HG02798 (cell line): ENCODE data around the gene AMIGO2.
A peak's percentile ranks its signal among the peaks of the same experiment; 100 is the strongest.
"Not testable (repeated sequence)": the region's sequence is repeated elsewhere in the genome, so short reads cannot be mapped to it uniquely, and the experiment has no call there.

Experiments
- ATAC-seq: cut with Tn5 transposase; IDR thresholded peaks from one replicate; pipeline ENCODE4 v1.9.1; 2021; ENCODE audit warnings: mild to moderate bottlenecking; ENCODE audit not compliant: unreplicated experiment, poor library complexity

Gene AMIGO2, protein sequence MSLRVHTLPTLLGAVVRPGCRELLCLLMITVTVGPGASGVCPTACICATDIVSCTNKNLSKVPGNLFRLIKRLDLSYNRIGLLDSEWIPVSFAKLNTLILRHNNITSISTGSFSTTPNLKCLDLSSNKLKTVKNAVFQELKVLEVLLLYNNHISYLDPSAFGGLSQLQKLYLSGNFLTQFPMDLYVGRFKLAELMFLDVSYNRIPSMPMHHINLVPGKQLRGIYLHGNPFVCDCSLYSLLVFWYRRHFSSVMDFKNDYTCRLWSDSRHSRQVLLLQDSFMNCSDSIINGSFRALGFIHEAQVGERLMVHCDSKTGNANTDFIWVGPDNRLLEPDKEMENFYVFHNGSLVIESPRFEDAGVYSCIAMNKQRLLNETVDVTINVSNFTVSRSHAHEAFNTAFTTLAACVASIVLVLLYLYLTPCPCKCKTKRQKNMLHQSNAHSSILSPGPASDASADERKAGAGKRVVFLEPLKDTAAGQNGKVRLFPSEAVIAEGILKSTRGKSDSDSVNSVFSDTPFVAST

DNA sequence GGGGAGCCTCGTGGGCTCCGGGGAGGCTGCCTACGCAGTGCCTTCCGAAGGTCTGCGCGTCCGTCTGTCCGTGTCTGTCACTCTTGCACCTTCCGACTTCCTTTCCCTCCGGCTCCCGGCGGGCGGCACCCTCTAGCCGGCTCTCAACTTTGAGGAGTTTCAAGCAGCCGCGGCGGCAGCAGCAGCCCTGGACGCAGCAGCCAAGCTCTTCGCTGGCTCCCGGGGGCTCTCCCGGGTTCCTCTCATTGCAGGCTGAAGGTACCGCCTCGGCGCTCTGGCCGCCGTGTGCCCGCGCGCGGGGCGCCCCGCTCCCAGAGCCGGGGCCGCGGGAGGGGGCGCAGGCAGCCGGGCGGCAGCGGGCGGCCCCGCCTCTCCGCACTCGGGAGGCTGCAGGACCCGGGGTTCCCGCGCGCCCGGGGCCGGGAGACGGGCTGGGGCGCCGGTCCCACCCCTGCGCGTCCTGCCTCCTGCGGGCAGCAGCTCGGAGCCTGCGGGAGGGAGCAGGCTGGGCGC lies at the start of gene AMIGO2, which contains the start of gene PCED1B:
AMIGO2 (minus strand) TSS at position 492 of the 513 bp plus-strand sequence. CDS start 957 bp downstream, outside the sequence.
PCED1B (plus strand) TSS at position 154 of the 513 bp plus-strand sequence. CDS start 155,443 bp downstream, outside the sequence.
- peak; percentile 80 for ATAC-seq

DNA sequence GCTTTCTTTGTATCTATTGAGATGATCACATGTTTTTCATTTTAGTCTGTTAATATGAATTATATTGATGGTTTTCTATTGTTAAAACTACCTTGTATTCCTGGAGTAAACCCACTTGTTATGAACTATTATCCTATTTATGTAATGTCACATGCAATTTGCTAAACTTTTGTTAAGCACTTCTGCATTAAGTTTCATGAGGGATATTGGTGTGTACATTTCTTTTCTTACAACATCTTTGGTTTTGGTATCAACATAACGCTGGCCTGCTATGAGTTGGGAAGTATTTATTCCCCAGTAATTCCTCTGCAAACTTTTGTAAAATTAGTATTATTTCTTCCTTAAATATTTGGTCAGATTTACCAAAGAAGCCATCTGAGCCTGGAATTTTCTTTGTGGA lies 46.5 kb upstream of the AMIGO2 start:
- ATAC-seq: no peak

DNA sequence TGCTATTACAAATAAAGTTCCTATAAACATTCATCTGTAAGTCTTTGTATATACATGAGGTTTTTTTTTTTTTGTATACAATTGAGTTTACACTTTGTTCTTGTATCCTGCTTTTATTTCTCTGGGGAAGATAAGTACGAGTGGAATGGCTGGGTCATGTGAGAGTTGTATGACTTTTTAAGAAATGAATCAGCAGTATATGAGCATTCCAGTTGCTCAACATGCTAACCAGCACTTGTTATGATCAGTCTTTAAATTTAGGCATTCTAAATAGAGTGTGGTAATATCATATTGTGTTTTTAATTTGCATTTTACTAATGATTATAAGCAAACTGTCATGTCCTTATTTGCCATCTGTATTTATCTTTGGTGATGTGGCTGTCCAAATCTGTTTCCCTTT lies 44.7 kb upstream of the AMIGO2 start:
- no peak for ATAC-seq

DNA sequence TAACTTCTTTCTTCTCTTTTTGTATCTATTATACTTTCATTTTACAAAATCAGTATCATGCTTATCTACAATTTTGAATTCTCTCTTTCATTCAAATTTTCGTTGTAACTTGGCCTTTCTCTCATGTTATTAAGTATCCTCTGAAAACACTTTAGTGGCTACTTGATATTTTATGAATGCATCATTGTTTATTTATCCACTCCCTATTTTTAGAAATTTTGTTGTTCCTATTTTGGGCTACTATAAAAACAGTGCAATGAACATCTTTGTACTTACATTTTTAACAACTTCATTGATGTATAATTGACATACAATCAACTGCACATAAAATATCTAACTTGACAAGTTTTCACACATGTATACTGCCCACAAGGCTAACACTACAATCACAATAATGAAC lies 44.0 kb upstream of the AMIGO2 start:
- no peak for ATAC-seq

DNA sequence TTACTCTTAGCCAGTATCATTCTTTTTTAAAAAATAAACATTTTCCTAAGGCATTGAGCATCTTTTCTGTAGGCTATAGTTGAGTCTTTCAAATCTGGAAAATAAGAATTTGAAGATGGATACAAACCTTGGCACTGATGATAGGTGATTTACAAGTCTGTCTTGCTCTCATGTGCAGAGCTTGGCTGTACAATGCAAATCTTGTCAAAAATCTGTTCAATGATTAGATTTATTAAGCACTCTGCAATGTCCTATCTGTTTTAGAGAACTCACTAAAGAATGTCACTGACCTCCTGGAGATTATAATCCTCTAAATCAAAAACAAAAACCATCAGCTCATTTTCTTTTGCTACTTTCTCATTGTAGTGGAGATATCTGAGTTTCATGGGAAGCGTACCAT lies 42.8 kb upstream of the AMIGO2 start:
- ATAC-seq: no peak

DNA sequence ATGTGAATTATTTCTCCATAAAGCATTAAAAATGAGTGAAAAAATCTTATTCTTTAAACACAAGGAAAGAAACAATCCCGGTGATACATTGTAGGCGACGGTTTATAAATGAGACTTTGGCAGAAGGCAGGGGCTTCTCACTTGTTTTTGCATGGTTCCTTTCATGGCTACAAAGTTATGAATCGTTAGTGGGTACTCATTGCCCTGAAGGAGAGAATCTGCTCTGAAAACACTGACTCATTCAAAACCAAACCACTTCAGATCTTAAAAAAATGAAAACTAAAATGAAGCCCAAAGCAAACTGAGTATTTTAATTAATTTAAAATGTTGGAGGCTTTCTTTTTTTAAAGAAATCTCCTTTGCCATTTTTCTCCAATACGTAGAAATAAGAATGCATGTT lies 41.4 kb upstream of the AMIGO2 start:
- no peak for ATAC-seq

DNA sequence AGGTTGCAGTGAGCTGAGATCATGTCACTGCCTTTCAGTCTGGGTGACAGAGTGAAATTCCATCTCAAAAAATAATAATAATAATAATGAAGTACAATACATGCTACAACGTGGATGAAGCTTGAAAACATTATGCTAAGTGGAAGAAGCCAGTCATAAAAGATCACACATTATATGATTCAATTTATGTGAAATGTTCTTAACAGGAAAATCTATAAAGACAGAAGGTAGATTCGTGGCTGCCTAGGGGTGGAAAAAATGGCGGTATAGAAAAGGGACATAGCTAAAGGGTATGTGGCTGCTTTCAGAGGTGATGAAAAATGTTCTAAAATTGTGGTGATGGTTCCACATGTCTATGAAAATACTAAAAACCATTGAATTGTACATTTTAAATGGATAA lies 41.0 kb upstream of the AMIGO2 start:
- no peak for ATAC-seq

DNA sequence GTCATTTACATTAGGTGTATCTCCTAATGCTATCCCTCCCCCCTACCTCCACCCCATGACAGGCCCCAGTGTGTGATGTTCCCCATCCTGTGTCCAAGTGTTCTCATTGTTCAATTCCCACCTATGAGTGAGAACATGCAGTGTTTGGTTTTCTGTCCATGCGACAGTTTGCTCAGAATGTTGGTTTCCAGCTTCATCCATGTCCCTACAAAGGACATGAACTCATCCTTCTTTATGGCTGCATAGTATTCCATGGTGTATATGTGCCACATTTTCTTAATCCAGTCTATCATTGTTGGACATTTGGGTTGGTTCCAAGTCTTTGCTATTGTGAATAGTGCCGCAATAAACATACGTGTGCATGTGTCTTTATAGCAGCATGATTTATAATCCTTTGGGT lies 37.5 kb upstream of the AMIGO2 start:
- ATAC-seq: not testable (repeated sequence)

DNA sequence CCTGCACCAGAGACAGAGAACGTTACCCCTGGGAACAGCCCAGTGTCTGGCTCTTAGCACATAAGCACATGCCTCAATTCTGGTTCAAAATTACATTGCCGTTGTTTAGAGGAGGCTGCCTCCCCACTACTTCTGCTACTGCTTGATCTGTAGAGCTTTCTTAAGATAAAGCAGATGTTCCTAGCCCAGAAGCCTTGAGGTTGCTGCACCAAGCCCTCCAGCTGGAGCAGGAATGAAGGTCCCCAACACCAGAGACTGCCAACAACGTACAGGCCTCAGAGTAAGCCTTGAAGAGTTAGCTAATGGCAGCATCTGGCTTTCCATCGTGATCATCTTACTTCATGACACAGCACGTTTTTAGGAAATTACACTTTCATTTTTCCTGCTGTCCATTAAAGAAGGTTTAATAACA lies 34.7 kb upstream of the AMIGO2 start:
- ATAC-seq: no peak

DNA sequence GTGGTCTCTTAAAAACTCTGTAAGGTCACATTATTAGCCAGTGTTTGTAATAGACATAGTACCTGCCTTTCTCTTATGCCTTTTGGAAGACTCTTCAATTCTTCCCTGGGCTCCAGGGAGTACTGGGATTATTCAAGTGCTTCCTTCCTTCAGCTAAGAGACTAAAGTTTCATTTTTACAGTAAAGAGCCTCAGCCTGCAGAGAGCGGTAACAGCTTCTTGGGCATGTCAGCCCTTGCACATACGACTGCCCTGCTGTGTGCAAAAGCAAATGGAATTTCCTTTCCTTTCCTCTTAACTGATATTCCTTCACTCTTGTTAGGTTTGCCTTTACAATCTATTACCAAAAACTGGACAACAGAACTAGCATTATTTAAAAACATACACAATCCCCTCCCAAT lies 32.9 kb upstream of the AMIGO2 start:
- ATAC-seq: no peak

DNA sequence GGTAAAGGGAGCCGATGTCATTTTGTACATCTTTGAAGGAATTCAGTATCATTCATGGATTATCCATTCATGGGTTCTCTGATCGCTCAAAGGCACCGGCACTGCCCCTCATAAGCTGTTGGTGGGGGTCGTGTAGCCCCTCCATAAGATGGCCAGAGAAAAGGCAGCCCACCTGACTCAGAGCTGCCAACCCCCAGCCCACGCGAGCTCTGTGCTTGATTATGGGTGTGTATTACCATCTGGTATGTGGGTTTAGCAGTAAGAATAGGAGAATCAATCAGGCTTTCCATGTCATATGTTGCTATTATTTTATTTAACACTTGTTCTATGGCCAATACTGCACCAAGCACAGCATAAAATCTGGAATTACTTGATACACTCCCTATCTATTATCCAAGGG lies 32.1 kb upstream of the AMIGO2 start:
- no peak for ATAC-seq

DNA sequence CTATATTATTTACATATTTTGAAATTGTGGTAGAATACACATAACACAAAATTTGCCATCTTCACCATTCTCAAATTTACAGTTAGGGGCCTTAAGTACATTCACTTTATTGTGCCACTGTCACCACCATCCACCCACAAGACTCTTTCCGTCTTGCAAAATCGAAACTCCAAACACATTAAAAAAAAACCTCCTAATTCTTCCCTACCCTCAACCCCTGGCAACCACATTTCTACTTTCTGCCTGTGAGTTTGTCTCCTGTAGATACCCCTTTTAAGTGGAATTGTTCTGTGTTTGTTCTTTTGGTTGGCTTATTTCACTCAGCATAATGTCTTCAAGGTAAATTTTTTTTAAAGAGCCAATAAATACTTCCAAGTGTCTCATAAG lies 31.6 kb upstream of the AMIGO2 start:
- no peak for ATAC-seq

DNA sequence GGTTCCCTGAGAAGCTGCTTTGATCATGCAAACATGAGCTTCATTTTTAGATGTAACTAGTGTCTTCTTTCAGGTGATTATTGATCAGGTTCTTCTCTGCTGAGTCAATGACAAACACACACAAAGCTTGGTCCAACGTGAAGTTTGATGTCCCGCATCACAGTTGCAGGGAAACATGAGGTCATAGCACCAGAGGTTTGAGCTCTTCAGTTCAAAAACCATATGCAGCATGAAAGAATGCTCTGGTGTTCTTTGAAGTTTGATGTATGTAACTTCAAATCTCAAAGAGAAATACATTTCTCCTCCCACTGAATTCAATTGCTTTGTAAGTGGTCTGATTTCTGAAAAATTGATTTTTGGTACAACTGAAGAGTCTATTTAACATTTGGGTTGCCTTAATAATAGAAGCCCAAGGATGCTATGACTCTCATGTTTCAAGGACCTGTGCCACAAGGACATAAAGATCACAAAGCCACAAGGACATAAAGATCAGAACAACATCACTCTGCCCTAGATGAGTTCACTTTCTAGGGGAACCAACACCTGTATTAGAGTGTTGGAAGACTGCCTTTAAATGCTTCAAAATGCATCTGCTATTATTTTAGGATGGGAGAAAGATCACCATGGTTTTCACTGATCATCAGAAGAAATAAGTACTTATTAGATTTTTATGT lies 31.1 kb upstream of the AMIGO2 start:
- ATAC-seq: no peak

DNA sequence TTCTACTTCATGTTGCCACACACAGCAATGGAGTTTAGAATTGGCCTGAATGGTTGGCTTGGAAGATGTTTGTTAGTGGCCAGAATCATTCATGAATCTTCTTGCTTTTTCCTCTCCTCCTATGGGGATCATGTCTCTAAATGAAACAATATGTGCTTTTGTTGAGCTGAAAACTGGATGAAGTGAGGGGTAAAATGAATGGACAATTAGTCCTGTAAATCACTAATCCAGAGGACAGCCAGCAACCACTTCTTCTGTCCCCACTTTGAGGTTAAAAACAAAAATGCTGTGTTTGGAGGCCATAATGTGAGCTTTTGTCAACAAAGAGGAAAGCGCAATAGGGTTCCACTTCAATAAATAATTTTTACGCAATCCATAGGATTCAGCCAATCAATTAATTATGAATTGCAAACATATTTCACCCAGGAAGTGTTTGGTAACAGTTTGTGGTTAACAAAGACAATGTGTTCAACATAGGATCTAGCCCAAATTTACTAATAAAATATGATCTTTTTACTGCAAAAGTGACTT lies 30.3 kb upstream of the AMIGO2 start:
- ATAC-seq: no peak

DNA sequence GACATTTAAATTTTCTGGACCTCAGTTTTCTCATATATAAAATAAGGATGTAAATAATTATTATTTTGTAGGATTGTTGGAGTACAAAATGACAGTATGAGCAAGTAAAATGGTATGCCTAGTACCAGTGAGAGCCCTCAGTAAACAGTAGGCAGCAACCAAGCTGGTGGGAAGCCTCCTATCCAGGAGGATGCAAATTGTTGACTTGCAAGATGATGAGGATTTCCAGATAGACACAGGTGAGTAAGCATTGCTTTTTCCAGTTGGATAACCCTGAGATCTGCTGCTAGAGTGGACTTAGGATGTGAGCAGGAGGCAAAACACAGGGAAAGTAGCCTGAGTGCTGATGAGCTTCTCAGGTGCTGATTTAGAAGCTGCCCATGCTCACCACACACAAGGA lies 28.2 kb upstream of the AMIGO2 start:
- no peak for ATAC-seq

DNA sequence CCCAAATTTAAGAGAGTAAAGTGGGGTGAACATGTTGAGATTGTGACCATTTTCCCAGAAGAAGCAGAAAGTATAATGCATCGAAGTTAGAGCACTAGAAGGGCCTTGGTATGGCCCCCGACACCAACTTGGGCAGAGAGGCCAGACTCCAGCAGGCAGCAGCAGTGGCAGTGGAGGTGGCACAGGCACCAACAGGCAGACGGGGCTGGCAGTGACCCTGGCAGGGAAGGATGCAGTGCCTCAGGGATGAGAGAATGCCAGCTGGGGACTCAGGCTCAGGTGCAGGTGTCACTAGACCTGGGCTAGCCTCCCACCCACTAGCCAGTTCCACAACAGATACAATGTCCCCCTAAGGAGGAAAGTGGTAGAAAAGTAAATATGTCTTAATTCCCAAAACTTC lies 27.7 kb upstream of the AMIGO2 start:
- no peak for ATAC-seq

DNA sequence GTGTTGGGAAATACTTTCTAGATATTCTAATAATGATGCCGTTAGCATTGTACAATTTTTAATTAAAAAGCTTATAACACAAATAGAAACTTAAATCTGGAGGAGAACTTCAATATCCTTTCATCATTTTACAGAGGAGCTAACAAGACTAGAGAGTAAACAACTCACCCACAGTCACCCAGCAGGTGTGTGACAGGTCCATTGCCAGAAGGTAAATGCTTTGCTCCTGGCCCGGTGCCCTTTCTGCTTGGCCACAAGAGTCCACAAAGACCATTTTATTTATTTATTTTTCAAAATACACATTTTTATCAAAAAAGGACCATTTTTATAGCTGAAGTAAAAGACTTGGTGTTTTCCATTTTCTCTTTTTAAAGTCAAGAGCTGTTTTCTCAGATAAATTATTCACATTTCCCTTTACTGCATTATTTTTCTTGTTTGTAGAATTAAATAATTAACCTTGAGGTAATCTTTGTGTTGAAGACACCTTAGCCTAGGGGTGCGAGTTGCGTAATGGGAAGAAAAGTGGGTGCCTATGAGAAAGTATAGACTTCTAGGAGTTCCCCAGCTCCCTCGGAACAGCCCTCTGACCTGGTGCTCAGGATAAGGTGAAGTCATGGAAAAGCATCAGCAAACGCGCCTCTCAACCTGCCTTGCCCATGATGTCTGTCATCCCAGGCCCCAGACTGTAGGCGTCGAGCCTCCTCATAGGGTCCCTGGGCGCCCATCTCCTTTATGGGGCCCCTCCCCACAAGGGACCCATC lies 26.3 kb upstream of the AMIGO2 start:
- ATAC-seq: no peak

DNA sequence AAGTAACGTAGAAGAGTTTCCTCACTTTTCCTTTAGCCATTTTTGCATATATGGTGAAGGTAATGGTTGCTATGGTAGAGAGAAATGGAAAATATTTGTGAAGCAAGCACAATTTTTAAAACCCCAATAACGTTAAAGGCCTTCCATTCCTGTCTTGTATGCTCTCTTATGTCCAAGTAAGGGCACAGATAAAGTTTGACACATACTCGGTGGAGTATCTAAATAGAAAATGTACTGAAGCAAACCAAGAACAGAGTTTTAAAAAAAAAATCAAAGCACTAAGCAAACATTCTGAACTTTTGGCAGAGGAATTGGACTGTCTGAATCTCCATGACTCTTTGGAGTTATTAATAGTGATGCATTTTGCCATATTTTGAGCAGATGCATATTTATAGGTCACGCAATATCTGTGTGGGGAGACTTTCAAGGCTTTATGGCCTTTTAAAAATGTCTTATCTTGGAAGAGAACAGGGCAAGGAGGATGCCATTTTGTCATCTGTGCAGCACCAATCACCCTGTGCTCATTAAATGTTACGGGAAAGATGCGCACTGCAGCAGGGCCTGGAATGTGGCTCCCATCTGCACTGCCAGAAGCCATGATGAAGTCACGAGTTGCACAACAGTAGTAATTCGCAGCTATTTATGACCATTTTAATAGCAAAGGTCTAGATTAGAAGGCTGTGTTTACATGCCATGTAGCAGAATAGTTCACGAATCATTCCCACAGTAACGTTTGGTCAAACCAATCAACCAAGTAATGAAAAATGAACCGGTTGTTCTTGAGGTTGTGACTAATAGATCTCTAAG lies 23.3 kb upstream of the AMIGO2 start:
- no peak for ATAC-seq

DNA sequence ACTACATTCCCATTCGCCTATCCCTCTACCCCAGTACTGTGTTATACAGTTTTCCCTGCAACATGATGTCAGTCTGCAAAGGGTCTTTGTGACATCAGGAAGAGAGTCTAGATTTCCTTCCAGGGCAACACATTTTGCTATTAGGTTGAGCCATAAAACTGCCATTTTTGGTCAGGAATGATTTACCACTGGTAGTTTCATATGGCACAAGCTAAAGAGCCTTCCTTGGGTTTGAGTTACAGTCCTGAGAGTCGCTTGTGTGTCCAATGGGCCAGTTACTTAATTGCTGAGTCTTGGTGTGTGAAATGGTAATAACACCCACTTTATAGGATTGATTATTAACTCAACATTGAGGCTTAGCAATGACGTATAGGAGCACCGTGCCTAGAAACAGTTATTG lies 22.6 kb upstream of the AMIGO2 start:
- ATAC-seq: no peak

DNA sequence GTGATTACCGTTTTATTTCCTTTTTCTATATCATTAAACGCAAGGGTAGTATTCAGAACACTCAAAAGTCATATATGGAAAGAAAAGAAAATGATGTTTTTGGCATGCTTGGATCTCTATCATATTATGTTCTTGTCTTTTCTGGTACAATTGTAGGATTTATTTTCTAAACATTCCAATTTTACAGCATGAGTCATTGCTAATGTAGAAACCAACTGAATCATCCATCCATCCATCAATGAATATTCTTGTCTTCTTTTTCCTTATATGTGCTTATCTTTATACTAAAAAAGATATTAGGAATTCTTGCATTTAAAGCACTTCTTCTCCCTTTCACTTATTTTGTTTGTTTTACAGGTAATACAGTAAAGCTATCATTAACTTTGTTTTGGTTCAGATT lies 20.4 kb upstream of the AMIGO2 start:
- ATAC-seq: no peak
